Esophagus muscularis mucosa (tissue), 4 donors: ENCODE measurements around the gene ZNF445. TPM values are rescaled to one million over a fixed set of nuclear protein-coding genes. Genes with fewer than 3 reads are reported as not detected.
A peak's percentile ranks its signal among the peaks of the same experiment; 100 is the strongest.
"Not testable (repeated sequence)": the region's sequence is repeated elsewhere in the genome, so short reads cannot be mapped to it uniquely, and the experiment has no call there.

Experiments
- DNase-seq: peaks from one replicate; pipeline ENCODE4 v3.0.0-alpha.2; 2017; ENCODE audit errors: extremely low spot score
- H3K27ac ChIP-seq, 4 donors: fragments of 200-600 bp; sonication (generic); replicated peaks in 1 of 4; 1 replicate in 3 of 4; 2 replicates in 1 of 4; pipeline ENCODE4 v1.5.1; 2016 to 2019; ENCODE audit warnings: mild to moderate bottlenecking in 1 of 4
- H3K27me3 ChIP-seq, 4 donors: fragments of 200-600 bp; sonication (generic); one replicate each; pipeline versions ENCODE4 v1.5.1 to v1.6.0; 2016 to 2019
- H3K36me3 ChIP-seq, 4 donors: fragments of 200-600 bp; sonication (generic); one replicate each; pipeline ENCODE4 v1.5.1; 2016 to 2019
- H3K4me1 ChIP-seq, 4 donors: fragments of 200-600 bp; sonication (generic); one replicate each; pipeline ENCODE4 v1.5.1; 2016 to 2019
- H3K4me3 ChIP-seq, 4 donors: fragments of 200-600 bp; sonication (generic); 1 replicate in 2 of 4; 2 replicates in 2 of 4; pipeline ENCODE4 v1.5.1; 2016 to 2019; ENCODE audit warnings: mild to moderate bottlenecking in 4 of 4, moderate library complexity in 1 of 4
- H3K9me3 ChIP-seq, 4 donors: fragments of 200-600 bp; sonication (generic); 1 replicate in 3 of 4; 2 replicates in 1 of 4; pipeline ENCODE4 v1.5.1; 2016 to 2019
- EP300 ChIP-seq: sonication (generic); formaldehyde crosslinking; IDR thresholded peaks from one replicate; pipeline ENCODE4 v1.6.1; 2017; ENCODE audit warnings: antibody characterized with exemption
- POLR2A ChIP-seq: fragments of 450-650 bp; IDR thresholded peaks from one replicate; pipeline ENCODE4 v1.6.1; 2017; ENCODE audit warnings: antibody characterized with exemption, moderate library complexity, mild to moderate bottlenecking, low read depth
- POLR2AphosphoS5 ChIP-seq, 2 donors: sonication (generic); formaldehyde crosslinking; IDR thresholded peaks; one replicate each; pipeline ENCODE4 v1.6.1; 2017; ENCODE audit warnings: antibody characterized with exemption in 2 of 2
- WGBS: methylation state at CpG from one replicate; pipeline ENCODE4 v1.1.5; 2018; 5-methylcytosine and 5-hydroxymethylcytosine counted together
- intact Hi-C: fragments of 100-400 bp; cut with DNase I; formaldehyde crosslinking; loops from one replicate; pipeline ENCODE4 v1.15.1; 2023
- total RNA-seq, 4 donors: library from RNA; depleted of rRNA; stranded (reverse); fragments of >200 nt; gene quantifications; one replicate each; pipeline versions ENCODE4 v1.1.0 to v1.2.1, GENCODE V29; 2016
- TF ChIP-seq, protein P1 (sequence below), 3 experiments: fragments of 200-600 bp in 2 of 3; fragments of 450-650 bp in 1 of 3; sonication (generic) in 2 of 3; IDR thresholded peaks; one replicate each; pipeline ENCODE4 v1.5.1; 2017 to 2019; ENCODE audit warnings: antibody characterized with exemption in 3 of 3, mild to moderate bottlenecking in 2 of 3, moderate library complexity in 1 of 3

ZNF445 gene
- total RNA-seq, 4 donors from 2014 or later = 6.5 to 11.9 (median 10.1) TPM

DNA sequence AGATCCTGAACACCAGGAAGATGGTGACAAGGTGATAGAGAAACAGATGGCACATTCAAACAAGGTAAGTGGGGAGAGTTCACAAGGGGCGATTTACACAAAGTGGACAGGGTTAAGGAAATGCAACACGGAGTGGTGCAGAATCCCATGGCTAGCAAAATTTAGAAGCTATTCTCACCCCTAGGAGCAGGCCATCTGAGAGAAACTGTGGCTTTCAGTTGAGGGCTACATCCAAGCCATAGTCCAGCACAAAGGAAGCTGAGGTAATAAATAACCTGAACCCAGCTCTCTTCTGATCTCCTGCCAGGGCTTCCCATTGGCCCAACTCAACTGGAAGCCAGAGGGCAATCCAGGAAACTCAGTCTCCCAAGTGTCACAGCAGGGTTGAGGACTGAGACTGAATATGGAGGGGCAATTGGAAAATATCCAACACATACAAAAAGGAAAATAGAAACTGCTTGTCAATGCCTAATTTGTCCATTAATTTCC, 1.2 kb upstream of the ZNF445 start:
- no peak for DNase-seq
- Histone ChIP-seq H3K27ac (no peak overlapping the region), H3K4me3 (no peak overlapping the region), H3K36me3 (no peaks in the 10 kb centered on the region), H3K9me3 (no peaks in the 10 kb centered on the region), H3K4me1 (peaks cover 14 to 38% (median 30%) of the 10 kb centered on the region in 4 donors), H3K27me3 (no peaks in the 10 kb centered on the region)
- no peak for TF ChIP-seq POLR2AphosphoS5 (IDR thresholded peaks at IDR 0.05)
- TF ChIP-seq, protein P1, sequence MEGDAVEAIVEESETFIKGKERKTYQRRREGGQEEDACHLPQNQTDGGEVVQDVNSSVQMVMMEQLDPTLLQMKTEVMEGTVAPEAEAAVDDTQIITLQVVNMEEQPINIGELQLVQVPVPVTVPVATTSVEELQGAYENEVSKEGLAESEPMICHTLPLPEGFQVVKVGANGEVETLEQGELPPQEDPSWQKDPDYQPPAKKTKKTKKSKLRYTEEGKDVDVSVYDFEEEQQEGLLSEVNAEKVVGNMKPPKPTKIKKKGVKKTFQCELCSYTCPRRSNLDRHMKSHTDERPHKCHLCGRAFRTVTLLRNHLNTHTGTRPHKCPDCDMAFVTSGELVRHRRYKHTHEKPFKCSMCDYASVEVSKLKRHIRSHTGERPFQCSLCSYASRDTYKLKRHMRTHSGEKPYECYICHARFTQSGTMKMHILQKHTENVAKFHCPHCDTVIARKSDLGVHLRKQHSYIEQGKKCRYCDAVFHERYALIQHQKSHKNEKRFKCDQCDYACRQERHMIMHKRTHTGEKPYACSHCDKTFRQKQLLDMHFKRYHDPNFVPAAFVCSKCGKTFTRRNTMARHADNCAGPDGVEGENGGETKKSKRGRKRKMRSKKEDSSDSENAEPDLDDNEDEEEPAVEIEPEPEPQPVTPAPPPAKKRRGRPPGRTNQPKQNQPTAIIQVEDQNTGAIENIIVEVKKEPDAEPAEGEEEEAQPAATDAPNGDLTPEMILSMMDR (IDR thresholded peaks at IDR 0.05) = no peak
- TF ChIP-seq POLR2A = no peak
- no peak for TF ChIP-seq EP300
- intact Hi-C loops = loop anchor here (5.0 kb wide), 1 partner anchor 156 kb away; no protein-coding TSS in a partner anchor
- 86% methylated on average over 2 of the region's 2 CpGs for WGBS

DNA sequence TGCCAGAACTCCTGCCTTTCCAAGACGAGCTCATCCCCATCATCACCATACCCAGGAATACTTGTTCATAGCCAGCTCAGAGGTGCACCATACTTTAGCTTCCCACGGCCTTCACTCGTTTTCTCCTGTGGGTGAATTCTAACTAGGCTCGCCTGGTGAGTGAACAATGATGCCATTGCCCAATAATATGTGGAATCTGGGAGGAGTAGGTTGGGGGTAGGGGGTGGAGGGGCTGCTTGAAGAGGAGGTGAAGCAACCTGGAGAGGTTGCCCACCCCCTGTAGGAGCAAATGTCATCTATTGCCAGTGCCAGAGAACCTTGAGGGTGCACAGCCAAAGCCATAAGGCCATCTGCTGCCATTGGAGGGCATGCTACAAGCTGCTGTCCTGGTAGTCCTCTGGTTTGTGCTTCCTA, 592 bp upstream of the ZNF445 start:
- no peak for DNase-seq
- Histone ChIP-seq H3K27me3 (no peaks in the 10 kb centered on the region), H3K27ac (peak overlapping the region; percentile 74 to 87 (median 82)), H3K36me3 (no peaks in the 10 kb centered on the region), H3K4me3 (peak overlapping the region; percentile 75 to 88 (median 82)), H3K4me1 (peaks cover 14 to 38% (median 30%) of the 10 kb centered on the region in 4 donors), H3K9me3 (no peaks in the 10 kb centered on the region)
- TF ChIP-seq, protein P1 (IDR thresholded peaks at IDR 0.05) = no peak
- TF ChIP-seq POLR2A = no peak
- no peak for TF ChIP-seq POLR2AphosphoS5 (IDR thresholded peaks at IDR 0.05)
- TF ChIP-seq EP300 = no peak
- 74% methylated on average over 4 of the region's 4 CpGs for WGBS
- intact Hi-C loops = loop anchor here (5.0 kb wide), 1 partner anchor 156 kb away; no protein-coding TSS in a partner anchor

DNA sequence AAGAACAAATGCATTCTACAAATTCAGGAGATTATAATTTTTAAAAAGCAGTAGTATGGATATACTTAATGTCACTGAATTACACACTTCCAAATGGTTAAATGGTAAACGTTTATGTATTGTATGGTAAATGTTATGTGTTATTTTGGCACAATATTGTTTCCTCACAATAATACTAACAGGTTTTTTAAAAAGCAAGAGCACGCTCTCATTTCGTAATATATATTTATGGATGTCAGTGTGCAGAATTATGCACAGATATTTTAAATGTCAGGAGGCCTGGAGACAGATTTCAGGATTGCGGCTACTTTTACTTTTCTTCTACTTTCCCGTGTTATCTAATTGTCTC, 533 bp downstream of the ZNF445 start:
- Histone ChIP-seq H3K4me1 (peaks cover 14 to 43% (median 33%) of the 10 kb centered on the region in 4 donors), H3K36me3 (no peaks in the 10 kb centered on the region), H3K4me3 (peak overlapping the region; percentile 75 to 88 (median 82)), H3K9me3 (no peaks in the 10 kb centered on the region), H3K27me3 (no peaks in the 10 kb centered on the region), H3K27ac (peak overlapping the region; percentile 74 to 87 (median 82))
- under 1% methylated on average over 5 of the region's 5 CpGs for WGBS
- intact Hi-C loops = loop anchor here (2.0 to 5.0 kb wide), 2 partner anchors 34 to 155 kb away; no protein-coding TSS in a partner anchor
- DNase-seq = no peak
- TF ChIP-seq POLR2A (no peak), POLR2AphosphoS5 (IDR thresholded peaks at IDR 0.05) (no peak), EP300 (no peak)
- TF ChIP-seq, protein P1 (IDR thresholded peaks at IDR 0.05) = no peak

DNA sequence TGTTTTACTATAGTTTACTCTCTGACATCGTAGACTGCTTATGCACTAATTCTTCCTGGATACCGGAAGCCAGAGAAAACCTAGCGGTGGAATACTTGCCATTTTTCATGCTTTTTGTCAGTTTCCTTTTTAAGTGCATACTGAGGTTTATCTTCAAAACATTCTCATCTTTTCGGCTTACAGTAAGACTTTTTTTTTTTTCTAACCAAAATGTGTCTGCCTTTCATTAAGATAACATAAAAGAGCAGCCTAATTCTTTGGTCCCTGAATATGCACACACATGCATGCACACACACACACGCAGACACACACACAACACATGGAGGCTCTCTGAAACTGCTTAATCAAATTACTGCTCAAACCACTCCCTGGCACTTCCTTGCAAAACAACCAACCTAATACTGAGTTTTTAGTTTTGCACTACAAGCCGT, 1.3 kb downstream of the ZNF445 start:
- Histone ChIP-seq H3K27ac (no peak overlapping the region), H3K4me3 (peak overlapping the region; percentile 75 to 88 (median 82)), H3K36me3 (no peaks in the 10 kb centered on the region), H3K27me3 (no peaks in the 10 kb centered on the region), H3K4me1 (peaks cover 14 to 51% (median 40%) of the 10 kb centered on the region in 4 donors), H3K9me3 (no peaks in the 10 kb centered on the region)
- DNase-seq = no peak
- intact Hi-C loops = loop anchor here (2.0 to 5.0 kb wide), 2 partner anchors 35 to 154 kb away; no protein-coding TSS in a partner anchor
- WGBS = 9% methylated on average over 6 of the region's 6 CpGs
- TF ChIP-seq POLR2AphosphoS5 (IDR thresholded peaks at IDR 0.05) = no peak
- no peak for TF ChIP-seq EP300
- TF ChIP-seq, protein P1 (IDR thresholded peaks at IDR 0.05) = peak in 1 of 3 experiments; percentile 6
- TF ChIP-seq POLR2A = no peak

DNA sequence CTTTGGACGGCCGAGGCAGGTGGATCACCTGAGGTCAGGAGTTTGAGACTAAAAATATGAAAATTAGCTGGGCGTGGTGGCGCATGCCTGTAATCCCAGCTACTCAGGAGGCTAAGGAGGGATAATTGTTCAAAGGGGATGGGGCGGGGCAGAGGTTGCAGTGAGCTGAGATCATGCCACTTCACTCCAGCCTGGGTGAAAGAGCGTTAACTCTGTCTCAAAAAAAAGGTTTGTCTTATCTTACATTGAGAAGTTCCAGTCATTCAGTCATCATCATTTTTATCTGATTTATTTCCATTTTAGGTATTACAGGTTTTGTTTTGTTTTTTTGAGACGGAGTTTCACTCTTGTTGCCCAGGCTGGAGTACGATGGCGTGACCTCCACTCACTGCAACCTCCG, 2.6 kb downstream of the ZNF445 start:
- not testable (repeated sequence) for H3K36me3 ChIP-seq, H3K9me3 ChIP-seq, H3K27ac ChIP-seq, H3K4me3 ChIP-seq, H3K27me3 ChIP-seq, DNase-seq
- intact Hi-C loops = loop anchor here (5.0 kb wide), 1 partner anchor 153 kb away; no protein-coding TSS in a partner anchor
- peaks cover 14 to 56% (median 40%) of the 10 kb centered on the region in 4 donors for H3K4me1 ChIP-seq
- WGBS = 97% methylated on average over 10 of the region's 10 CpGs
